ENCODE results near the gene OR7D2. TPM values are rescaled to one million over a fixed set of nuclear protein-coding genes. Genes with fewer than 3 reads are reported as not detected.

The OR7D2 gene
- total RNA-seq, 1 experiment from 2014 or later, result not detected

- Histone ChIP-seq H3K36me3 (ENCODE audit: control insufficient read depth, insufficient read depth, low read length) (no peaks in the 10 kb centered on the region), H3K27ac (ENCODE audit: low read length) (no peak overlapping the region), H3K9me3 (ENCODE audit: control insufficient read depth, insufficient read depth, low read depth, low read length) (peaks cover 47% of the 10 kb centered on the region; the same call in 1 of the 2 replicates), H3K4me3 (ENCODE audit: low read depth in 2 of 2, low read length in 2 of 2) (no peak overlapping the region), H3K4me1 (ENCODE audit: control insufficient read depth, insufficient read depth, low read length) (no peaks in the 10 kb centered on the region), H3K27me3 (ENCODE audit: control insufficient read depth, insufficient read depth, low read length) (no peaks in the 10 kb centered on the region)
- intact Hi-C loops (cut with micrococcal nuclease; ENCODE audit: unreplicated experiment) (no loop called here), in situ Hi-C loops (cut with HindIII; ENCODE audit: low pct_unique_long_range_greater_than_20kb, low sequenced_read_pairs) (no loop called here)
- DNase-seq (ENCODE audit: low read depth, low spot score) (no peak), ATAC-seq (no peak)
- no TSS peak for BruUV-seq (replicated peaks)
- TF ChIP-seq, protein P1, sequence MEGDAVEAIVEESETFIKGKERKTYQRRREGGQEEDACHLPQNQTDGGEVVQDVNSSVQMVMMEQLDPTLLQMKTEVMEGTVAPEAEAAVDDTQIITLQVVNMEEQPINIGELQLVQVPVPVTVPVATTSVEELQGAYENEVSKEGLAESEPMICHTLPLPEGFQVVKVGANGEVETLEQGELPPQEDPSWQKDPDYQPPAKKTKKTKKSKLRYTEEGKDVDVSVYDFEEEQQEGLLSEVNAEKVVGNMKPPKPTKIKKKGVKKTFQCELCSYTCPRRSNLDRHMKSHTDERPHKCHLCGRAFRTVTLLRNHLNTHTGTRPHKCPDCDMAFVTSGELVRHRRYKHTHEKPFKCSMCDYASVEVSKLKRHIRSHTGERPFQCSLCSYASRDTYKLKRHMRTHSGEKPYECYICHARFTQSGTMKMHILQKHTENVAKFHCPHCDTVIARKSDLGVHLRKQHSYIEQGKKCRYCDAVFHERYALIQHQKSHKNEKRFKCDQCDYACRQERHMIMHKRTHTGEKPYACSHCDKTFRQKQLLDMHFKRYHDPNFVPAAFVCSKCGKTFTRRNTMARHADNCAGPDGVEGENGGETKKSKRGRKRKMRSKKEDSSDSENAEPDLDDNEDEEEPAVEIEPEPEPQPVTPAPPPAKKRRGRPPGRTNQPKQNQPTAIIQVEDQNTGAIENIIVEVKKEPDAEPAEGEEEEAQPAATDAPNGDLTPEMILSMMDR (IDR thresholded peaks at IDR 0.05), result no peak
- TF ChIP-seq POLR2AphosphoS5 (IDR thresholded peaks at IDR 0.05; ENCODE audit: low read depth, low read length) (no peak), SIN3A (IDR thresholded peaks at IDR 0.05; ENCODE audit: borderline replicate concordance, insufficient read depth, low read depth, low read length) (no peak), TCF7L2 (IDR thresholded peaks at IDR 0.05; ENCODE audit: low read depth, low read length) (no peak)
- TF ChIP-seq, protein P2, sequence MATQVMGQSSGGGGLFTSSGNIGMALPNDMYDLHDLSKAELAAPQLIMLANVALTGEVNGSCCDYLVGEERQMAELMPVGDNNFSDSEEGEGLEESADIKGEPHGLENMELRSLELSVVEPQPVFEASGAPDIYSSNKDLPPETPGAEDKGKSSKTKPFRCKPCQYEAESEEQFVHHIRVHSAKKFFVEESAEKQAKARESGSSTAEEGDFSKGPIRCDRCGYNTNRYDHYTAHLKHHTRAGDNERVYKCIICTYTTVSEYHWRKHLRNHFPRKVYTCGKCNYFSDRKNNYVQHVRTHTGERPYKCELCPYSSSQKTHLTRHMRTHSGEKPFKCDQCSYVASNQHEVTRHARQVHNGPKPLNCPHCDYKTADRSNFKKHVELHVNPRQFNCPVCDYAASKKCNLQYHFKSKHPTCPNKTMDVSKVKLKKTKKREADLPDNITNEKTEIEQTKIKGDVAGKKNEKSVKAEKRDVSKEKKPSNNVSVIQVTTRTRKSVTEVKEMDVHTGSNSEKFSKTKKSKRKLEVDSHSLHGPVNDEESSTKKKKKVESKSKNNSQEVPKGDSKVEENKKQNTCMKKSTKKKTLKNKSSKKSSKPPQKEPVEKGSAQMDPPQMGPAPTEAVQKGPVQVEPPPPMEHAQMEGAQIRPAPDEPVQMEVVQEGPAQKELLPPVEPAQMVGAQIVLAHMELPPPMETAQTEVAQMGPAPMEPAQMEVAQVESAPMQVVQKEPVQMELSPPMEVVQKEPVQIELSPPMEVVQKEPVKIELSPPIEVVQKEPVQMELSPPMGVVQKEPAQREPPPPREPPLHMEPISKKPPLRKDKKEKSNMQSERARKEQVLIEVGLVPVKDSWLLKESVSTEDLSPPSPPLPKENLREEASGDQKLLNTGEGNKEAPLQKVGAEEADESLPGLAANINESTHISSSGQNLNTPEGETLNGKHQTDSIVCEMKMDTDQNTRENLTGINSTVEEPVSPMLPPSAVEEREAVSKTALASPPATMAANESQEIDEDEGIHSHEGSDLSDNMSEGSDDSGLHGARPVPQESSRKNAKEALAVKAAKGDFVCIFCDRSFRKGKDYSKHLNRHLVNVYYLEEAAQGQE (IDR thresholded peaks at IDR 0.05; ENCODE audit: insufficient read depth in 1 of 2, low read depth in 2 of 2, low read length in 1 of 2), result no peak
- ChIA-PET POLR2A (no interaction called here), CTCF (no interaction called here)
These were observed 28.8 kb upstream of the OR7D2 start for GRCh38 chr19:9149997-9150396.

- TF ChIP-seq POLR2AphosphoS5 (IDR thresholded peaks at IDR 0.05; ENCODE audit: low read depth, low read length) (no peak), TCF7L2 (IDR thresholded peaks at IDR 0.05; ENCODE audit: low read depth, low read length) (no peak), SIN3A (IDR thresholded peaks at IDR 0.05; ENCODE audit: borderline replicate concordance, insufficient read depth, low read depth, low read length) (no peak)
- TF ChIP-seq, protein P1 (IDR thresholded peaks at IDR 0.05), result no peak
- TF ChIP-seq, protein P2 (IDR thresholded peaks at IDR 0.05; ENCODE audit: insufficient read depth in 1 of 2, low read depth in 2 of 2, low read length in 1 of 2), result no peak
- DNase-seq (ENCODE audit: low read depth, low spot score) (no peak), ATAC-seq (no peak)
- Histone ChIP-seq H3K36me3 (ENCODE audit: control insufficient read depth, insufficient read depth, low read length) (no peaks in the 10 kb centered on the region), H3K27me3 (ENCODE audit: control insufficient read depth, insufficient read depth, low read length) (no peaks in the 10 kb centered on the region), H3K27ac (ENCODE audit: low read length) (no peak overlapping the region), H3K4me3 (ENCODE audit: low read depth in 2 of 2, low read length in 2 of 2) (no peak overlapping the region), H3K4me1 (ENCODE audit: control insufficient read depth, insufficient read depth, low read length) (no peaks in the 10 kb centered on the region), H3K9me3 (ENCODE audit: control insufficient read depth, insufficient read depth, low read depth, low read length) (peaks cover 47% of the 10 kb centered on the region; the same call in 1 of the 2 replicates)
- POLR2A ChIA-PET, result no interaction called here
- in situ Hi-C loops (cut with HindIII; ENCODE audit: low pct_unique_long_range_greater_than_20kb, low sequenced_read_pairs), result no loop called here
- CTCF ChIA-PET, result no interaction called here
- intact Hi-C loops (cut with micrococcal nuclease; ENCODE audit: unreplicated experiment), result no loop called here
- BruUV-seq (replicated peaks), result no TSS peak
These were observed 28.1 kb upstream of the OR7D2 start for GRCh38 chr19:9150650-9151049.

All from Panc1 (cell line).